ENCODE results near the gene SLC41A2. TPM values are rescaled to one million over a fixed set of nuclear protein-coding genes. Genes with fewer than 3 reads are reported as not detected.
A peak's percentile ranks its signal among the peaks of the same experiment; 100 is the strongest.
"Not testable (repeated sequence)": the region's sequence is repeated elsewhere in the genome, so short reads cannot be mapped to it uniquely, and the experiment has no call there.

Gene SLC41A2
- polyA plus RNA-seq, 3 donors = 0.08 to 0.27 TPM; not detected in 1

DNA sequence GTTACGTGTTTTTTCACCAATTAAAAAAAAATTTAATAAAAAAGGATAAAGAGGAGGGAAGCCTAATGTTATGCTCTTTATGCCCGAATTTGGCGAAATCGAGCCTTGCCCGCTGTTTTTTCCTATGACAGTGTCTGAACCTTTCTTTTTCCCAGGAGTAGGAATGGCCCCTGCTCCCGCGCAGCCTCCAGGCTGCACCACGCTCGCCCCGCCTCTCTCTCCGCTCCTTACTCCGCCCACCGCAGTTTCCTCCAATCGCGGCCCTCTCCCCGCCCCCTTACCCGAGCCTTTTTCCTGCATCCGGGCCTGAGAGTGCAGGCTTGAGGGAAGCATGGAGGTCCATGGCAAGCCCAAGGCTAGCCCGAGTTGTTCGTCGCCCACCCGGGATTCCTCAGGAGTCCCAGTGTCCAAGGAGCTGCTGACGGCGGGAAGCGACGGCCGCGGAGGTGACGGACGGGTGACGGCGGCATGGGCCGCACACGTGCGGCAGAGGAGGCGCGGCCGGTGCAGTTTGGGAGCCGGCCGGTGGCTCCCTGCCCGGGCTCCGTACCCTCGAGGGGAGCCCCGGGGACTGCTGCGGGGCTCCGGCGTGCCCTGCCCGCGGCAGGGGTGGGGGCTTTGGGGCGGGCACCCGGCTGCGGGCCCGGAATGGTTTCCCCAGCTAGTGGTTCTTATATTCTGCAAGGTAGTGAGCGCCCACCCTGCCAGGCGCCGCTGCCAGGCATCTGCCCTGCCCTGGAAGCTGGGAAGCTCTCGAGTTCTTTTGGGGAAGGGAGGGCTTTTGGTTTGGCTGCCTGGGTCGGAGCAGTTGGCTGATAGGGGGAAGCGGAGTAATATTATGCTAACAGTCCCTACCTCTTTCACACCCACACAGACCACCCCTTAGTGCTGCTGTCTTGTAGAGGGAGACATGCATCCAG lies 28.2 kb upstream of the SLC41A2 start, which contains the start of gene NOPCHAP1:
TSS of gene NOPCHAP1 (plus strand) at position 295 of the 920 bp plus-strand sequence. CDS start at position 332, 37 bp downstream.
- intact Hi-C loops (cut with micrococcal nuclease) = no loop called here
- Histone ChIP-seq H3K4me1 (ENCODE audit: control insufficient read depth in 1 of 2, insufficient read depth in 2 of 2, low read length in 2 of 2) (peaks cover 23 to 27% of the 10 kb centered on the region in 2 donors), H3K9me3 (replicated peaks in 1 of 2; ENCODE audit: control insufficient read depth in 1 of 2, insufficient read depth in 1 of 2, low read length in 2 of 2) (no peaks in the 10 kb centered on the region), H3K4me2 (replicated peaks; ENCODE audit: extremely low read depth, low read length, poor library complexity, severe bottlenecking) (peak within 1 kb of the TSS; percentile 92), H2AFZ (ENCODE audit: insufficient read depth, low read depth, low read length, poor library complexity, severe bottlenecking) (peak within 1 kb of the TSS; percentile 98), H3K79me2 (ENCODE audit: insufficient read depth, low read length) (peaks cover 21% of the 10 kb centered on the region), H3K36me3 (replicated peaks in 1 of 2; ENCODE audit: control insufficient read depth in 1 of 2, insufficient read depth in 2 of 2, low read length in 2 of 2) (peaks cover 12 to 32% of the 10 kb centered on the region in 2 donors), H3K27me3 (ENCODE audit: control insufficient read depth in 2 of 2, insufficient read depth in 2 of 2, low read length in 2 of 2) (no peaks in the 10 kb centered on the region), H3K9ac (ENCODE audit: insufficient read depth, low read length, poor library complexity, severe bottlenecking) (peak within 1 kb of the TSS; percentile 72), H3K4me3 (replicated peaks in 1 of 3; ENCODE audit: low read depth in 2 of 3, low read length in 3 of 3) (peak within 1 kb of the TSS; percentile 79 to 98 (median 97)), H4K20me1 (ENCODE audit: insufficient read depth, low read length) (peaks cover 6% of the 10 kb centered on the region), H3K27ac (ENCODE audit: low read depth in 1 of 2, low read length in 2 of 2) (peak within 1 kb of the TSS in 1 of 2 donors; percentile 73)
- Mint-ChIP-seq H3K4me1 (peaks cover 24% of the 10 kb centered on the region), H3K27me3 (ENCODE audit: low read depth in 3 of 3) (peaks cover 0 to 2% (median 2%) of the 10 kb centered on the region in 3 donors), H3K36me3 (peaks cover 23 to 24% of the 10 kb centered on the region in 2 donors), H3K9me3 (peaks cover 0 to 4% (median 0%) of the 10 kb centered on the region in 7 donors), H3K27ac (peak within 1 kb of the TSS in 6 of 7 donors; percentile 63 to 86 (median 80)), H3K4me3 (peak within 1 kb of the TSS; percentile 87 to 91)
- TF ChIP-seq, protein P1, sequence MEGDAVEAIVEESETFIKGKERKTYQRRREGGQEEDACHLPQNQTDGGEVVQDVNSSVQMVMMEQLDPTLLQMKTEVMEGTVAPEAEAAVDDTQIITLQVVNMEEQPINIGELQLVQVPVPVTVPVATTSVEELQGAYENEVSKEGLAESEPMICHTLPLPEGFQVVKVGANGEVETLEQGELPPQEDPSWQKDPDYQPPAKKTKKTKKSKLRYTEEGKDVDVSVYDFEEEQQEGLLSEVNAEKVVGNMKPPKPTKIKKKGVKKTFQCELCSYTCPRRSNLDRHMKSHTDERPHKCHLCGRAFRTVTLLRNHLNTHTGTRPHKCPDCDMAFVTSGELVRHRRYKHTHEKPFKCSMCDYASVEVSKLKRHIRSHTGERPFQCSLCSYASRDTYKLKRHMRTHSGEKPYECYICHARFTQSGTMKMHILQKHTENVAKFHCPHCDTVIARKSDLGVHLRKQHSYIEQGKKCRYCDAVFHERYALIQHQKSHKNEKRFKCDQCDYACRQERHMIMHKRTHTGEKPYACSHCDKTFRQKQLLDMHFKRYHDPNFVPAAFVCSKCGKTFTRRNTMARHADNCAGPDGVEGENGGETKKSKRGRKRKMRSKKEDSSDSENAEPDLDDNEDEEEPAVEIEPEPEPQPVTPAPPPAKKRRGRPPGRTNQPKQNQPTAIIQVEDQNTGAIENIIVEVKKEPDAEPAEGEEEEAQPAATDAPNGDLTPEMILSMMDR (IDR thresholded peaks at IDR 0.05) = no peak
- peak; percentile 53 to 74 (median 66) for DNase-seq
- WGBS (ENCODE audit: insufficient coverage) = under 1% methylated on average over 53 of the region's 59 CpGs

DNA sequence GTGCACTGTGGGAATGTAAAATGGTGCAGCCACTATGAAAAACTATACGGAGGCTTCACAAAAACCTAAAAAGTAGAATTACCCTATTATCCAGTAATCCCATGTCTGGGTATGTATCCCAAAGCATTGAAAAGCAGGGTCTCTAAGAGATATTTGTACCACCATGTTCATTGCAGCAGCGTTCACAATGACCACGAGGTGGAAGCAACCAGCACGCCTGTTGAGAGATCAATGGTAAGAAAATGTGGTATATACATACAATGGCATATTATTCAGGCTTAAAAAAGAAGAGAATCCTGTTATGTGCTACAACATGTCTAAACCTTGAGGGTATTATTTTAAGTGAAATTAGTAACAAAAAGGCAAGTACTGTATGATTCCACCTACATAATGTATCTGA lies 27.1 kb upstream of the SLC41A2 start:
- no peak for DNase-seq
- H3K27me3 ChIP-seq (ENCODE audit: control insufficient read depth in 2 of 2, insufficient read depth in 2 of 2, low read length in 2 of 2) = peaks cover 0 to 2% of the 10 kb centered on the region in 2 donors
- peaks cover 23 to 27% of the 10 kb centered on the region in 2 donors for H3K4me1 ChIP-seq (ENCODE audit: control insufficient read depth in 1 of 2, insufficient read depth in 2 of 2, low read length in 2 of 2)
- TF ChIP-seq, protein P1 (IDR thresholded peaks at IDR 0.05) = no peak
- no CpG with 5 or more reads among the region's 4 CpGs for WGBS (ENCODE audit: insufficient coverage)
- intact Hi-C loops (cut with micrococcal nuclease) = no loop called here
- Mint-ChIP-seq H3K27ac (no peak overlapping the region), H3K9me3 (peaks cover 0 to 4% (median 0%) of the 10 kb centered on the region in 7 donors), H3K27me3 (ENCODE audit: low read depth in 3 of 3) (peaks cover 0 to 2% (median 2%) of the 10 kb centered on the region in 3 donors), H3K4me3 (no peak overlapping the region), H3K36me3 (peaks cover 14 to 15% of the 10 kb centered on the region in 2 donors), H3K4me1 (peaks cover 24% of the 10 kb centered on the region)
- H3K9ac ChIP-seq (ENCODE audit: insufficient read depth, low read length, poor library complexity, severe bottlenecking) = no peak overlapping the region
- no peak overlapping the region for H3K27ac ChIP-seq (ENCODE audit: low read depth in 1 of 2, low read length in 2 of 2)
- peak overlapping the region in 1 of 3 experiments; percentile 97 for H3K4me3 ChIP-seq (replicated peaks in 1 of 3; ENCODE audit: low read depth in 2 of 3, low read length in 3 of 3)
- peaks cover 21% of the 10 kb centered on the region for H3K79me2 ChIP-seq (ENCODE audit: insufficient read depth, low read length)
- peak overlapping the region; percentile 92 for H3K4me2 ChIP-seq (replicated peaks; ENCODE audit: extremely low read depth, low read length, poor library complexity, severe bottlenecking)
- H2AFZ ChIP-seq (ENCODE audit: insufficient read depth, low read depth, low read length, poor library complexity, severe bottlenecking) = no peak overlapping the region
- H3K36me3 ChIP-seq (replicated peaks in 1 of 2; ENCODE audit: control insufficient read depth in 1 of 2, insufficient read depth in 2 of 2, low read length in 2 of 2) = peaks cover 3 to 22% of the 10 kb centered on the region in 2 donors
- no peaks in the 10 kb centered on the region for H3K9me3 ChIP-seq (replicated peaks in 1 of 2; ENCODE audit: control insufficient read depth in 1 of 2, insufficient read depth in 1 of 2, low read length in 2 of 2)
- H4K20me1 ChIP-seq (ENCODE audit: insufficient read depth, low read length) = peaks cover 6% of the 10 kb centered on the region

DNA sequence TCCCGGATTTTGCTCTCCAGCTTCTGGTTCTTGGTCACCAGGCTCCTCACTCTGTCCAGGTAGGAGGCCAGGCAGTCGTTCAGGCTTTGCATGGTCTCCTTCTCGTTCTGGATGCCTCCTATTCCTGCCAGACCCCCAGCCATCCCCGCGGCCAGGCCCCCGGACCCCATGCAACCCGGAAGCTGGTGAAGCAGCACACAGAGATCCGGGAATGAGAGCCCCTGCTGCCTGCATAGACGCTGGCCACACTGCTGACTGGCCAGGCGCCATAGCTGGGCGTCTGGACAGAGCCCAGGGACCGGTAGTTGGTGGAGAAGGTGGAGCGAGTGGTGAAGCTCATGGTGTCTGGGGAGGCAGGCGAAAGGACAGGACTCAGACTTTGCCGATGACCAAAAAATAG lies 19.6 kb upstream of the SLC41A2 start:
- H3K79me2 ChIP-seq (ENCODE audit: insufficient read depth, low read length); H3K36me3 Mint-ChIP-seq; DNase-seq; H3K27me3 ChIP-seq (ENCODE audit: control insufficient read depth in 2 of 2, insufficient read depth in 2 of 2, low read length in 2 of 2); H3K4me2 ChIP-seq (replicated peaks; ENCODE audit: extremely low read depth, low read length, poor library complexity, severe bottlenecking); H3K27me3 Mint-ChIP-seq (ENCODE audit: low read depth in 3 of 3); H3K4me3 Mint-ChIP-seq; H4K20me1 ChIP-seq (ENCODE audit: insufficient read depth, low read length); H3K36me3 ChIP-seq (replicated peaks in 1 of 2; ENCODE audit: control insufficient read depth in 1 of 2, insufficient read depth in 2 of 2, low read length in 2 of 2); H3K27ac ChIP-seq (ENCODE audit: low read depth in 1 of 2, low read length in 2 of 2); H3K9me3 Mint-ChIP-seq; intact Hi-C loops (cut with micrococcal nuclease); H3K4me3 ChIP-seq (replicated peaks in 1 of 3; ENCODE audit: low read depth in 2 of 3, low read length in 3 of 3); H3K9me3 ChIP-seq (replicated peaks in 1 of 2; ENCODE audit: control insufficient read depth in 1 of 2, insufficient read depth in 1 of 2, low read length in 2 of 2); H2AFZ ChIP-seq (ENCODE audit: insufficient read depth, low read depth, low read length, poor library complexity, severe bottlenecking); H3K9ac ChIP-seq (ENCODE audit: insufficient read depth, low read length, poor library complexity, severe bottlenecking): not testable (repeated sequence)
- peaks cover 35 to 38% of the 10 kb centered on the region in 2 donors for H3K4me1 ChIP-seq (ENCODE audit: control insufficient read depth in 1 of 2, insufficient read depth in 2 of 2, low read length in 2 of 2)
- Mint-ChIP-seq H3K4me1 (peaks cover 35% of the 10 kb centered on the region), H3K27ac (peak overlapping the region in 2 of 7 donors; percentile 26 to 46)
- WGBS (ENCODE audit: insufficient coverage) = 96% methylated on average over 15 of the region's 15 CpGs
